GM19351 (cell line): ENCODE measurements around the gene SLC25A47.
A peak's percentile ranks its signal among the peaks of the same experiment; 100 is the strongest.

Experiments
- ATAC-seq: cut with Tn5 transposase; IDR thresholded peaks from one replicate; pipeline ENCODE4 v1.9.1; 2021; ENCODE audit warnings: mild to moderate bottlenecking, moderate library complexity; ENCODE audit not compliant: unreplicated experiment

Gene SLC25A47

DNA sequence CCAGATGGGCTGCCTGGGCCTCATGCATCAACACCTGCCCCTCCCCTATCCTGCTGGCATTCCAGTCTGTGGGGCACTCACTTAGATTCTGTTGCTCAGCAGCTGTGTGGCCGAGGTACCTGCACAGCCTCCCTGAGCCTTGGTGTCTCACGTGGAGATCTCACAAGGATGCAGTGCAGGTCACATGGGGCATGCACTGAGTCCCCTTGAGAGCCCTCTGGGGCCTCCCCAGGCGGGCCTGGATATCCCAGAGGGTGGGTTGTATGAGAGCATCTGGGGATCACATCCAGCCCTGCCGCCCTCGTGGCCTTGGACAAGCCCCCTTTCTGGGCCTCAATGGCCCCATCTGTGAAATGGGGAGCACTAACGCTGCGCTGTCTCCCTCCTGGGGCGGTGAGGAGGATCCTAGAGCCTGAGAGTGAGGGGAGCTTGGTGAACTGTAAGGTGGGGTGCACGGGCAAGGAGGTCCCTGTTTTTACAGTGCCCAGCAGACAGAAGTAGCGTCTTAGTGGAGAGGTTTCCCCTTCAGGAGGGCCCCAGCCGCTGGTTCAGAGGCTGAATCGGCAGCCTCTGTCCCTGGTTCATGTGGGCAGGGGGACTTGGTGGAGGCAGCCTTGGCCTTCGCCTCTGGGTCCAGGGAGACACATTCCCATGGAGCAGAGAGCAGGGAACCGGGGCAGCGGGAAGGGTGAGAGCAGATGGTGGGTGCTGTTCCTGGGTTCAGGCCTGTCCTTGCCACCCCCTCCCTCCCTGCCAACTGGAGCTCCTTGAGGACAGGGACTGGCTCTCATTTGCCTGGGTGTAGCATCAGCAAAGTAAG lies 791 bp upstream of the SLC25A47 start:
- ATAC-seq, result no peak

DNA sequence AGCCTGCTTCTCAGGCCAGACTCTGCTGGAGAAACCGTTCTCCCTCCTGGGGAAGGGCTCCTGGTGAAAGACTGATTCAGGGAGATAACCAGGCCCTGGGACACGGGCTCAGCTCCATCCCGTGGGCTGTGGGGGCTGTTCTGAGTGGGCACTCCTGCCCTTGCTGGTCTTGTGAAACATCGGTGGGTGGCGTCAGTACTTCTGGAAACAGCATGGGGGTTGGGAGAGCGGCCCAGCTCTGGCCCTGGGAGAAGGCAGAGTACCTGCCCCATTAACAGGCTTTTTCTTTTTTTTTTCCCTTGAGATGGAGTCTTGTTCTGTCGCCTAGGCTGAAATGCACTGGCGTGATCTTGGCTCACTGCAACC lies 786 bp downstream of the SLC25A47 start:
- no peak for ATAC-seq

DNA sequence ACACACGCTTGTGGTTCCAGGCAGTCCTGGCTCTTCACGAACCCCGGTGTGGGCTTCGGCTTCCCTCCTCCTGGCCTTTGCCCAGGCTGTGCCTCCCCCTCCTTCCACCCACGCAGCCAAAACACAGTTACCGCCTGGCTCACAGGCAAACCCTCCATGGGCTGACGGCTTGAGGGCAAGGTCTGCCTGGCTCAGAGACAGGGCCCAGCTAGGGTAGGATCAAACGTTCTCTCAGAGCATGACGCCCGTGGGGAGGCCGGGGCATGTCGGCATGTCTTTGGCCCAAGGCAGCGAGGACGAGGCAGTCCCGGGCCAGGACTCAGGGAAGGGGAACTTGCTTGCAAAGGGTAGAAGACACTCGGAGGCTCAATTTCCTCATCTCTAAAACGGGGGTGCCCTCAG lies 2.1 kb downstream of the SLC25A47 start:
- ATAC-seq, result no peak

DNA sequence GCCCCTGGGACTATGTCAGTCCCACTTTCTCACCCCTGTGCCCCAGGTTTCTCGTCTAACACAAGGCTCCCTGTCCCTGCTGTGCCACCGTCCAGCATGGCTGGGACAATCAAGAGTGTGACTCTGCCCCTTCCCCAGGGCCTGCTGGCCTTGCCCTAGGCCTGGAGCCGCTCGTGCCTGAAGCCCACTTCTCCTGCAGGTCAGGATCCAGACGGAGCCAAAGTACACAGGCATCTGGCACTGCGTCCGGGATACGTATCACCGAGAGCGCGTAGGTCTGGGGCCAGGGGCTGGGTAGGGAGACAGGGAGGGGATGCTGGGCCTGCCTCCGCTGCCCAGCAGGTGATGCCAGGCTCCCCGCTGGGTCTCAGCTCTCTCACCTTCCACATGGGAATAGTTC lies 2.8 kb downstream of the SLC25A47 start:
- ATAC-seq, result no peak

DNA sequence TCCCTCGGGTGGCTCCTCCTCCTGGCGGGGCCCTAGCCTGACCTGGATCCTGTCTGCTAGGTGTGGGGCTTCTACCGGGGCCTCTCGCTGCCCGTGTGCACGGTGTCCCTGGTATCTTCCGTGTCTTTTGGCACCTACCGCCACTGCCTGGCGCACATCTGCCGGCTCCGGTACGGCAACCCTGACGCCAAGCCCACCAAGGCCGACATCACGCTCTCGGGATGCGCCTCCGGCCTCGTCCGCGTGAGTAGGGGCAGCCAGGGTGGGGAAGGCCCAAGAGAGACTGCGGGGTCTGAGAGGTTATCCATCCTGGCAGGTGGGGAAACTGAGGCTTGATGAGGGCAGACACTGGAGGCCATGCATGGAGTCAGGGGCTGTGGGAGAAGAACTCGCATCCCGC lies 4.0 kb downstream of the SLC25A47 start:
- no peak for ATAC-seq

DNA sequence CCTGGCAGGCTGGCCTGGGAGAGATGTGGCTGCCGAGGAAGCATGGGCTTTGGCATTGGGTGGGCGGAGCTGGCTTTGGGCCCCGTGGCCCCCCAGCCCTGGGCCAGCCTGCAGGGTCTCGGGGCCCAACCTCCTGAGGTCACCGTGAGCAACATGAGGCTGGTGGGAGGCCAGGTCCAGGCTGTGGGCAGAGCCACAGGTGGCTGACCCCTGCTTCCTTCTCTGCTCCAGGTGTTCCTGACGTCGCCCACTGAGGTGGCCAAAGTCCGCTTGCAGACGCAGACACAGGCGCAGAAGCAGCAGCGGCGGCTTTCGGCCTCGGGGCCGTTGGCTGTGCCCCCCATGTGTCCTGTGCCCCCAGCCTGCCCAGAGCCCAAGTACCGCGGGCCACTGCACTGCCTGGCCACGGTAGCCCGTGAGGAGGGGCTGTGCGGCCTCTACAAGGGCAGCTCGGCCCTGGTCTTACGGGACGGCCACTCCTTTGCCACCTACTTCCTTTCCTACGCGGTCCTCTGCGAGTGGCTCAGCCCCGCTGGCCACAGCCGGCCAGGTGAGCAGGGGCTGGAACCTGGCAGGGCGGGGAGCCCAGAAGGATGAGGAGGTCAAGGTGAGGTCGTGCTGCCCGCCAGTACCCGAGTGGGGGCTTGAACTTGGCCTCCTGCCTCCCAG lies 5.5 kb downstream of the SLC25A47 start:
- ATAC-seq, result no peak

DNA sequence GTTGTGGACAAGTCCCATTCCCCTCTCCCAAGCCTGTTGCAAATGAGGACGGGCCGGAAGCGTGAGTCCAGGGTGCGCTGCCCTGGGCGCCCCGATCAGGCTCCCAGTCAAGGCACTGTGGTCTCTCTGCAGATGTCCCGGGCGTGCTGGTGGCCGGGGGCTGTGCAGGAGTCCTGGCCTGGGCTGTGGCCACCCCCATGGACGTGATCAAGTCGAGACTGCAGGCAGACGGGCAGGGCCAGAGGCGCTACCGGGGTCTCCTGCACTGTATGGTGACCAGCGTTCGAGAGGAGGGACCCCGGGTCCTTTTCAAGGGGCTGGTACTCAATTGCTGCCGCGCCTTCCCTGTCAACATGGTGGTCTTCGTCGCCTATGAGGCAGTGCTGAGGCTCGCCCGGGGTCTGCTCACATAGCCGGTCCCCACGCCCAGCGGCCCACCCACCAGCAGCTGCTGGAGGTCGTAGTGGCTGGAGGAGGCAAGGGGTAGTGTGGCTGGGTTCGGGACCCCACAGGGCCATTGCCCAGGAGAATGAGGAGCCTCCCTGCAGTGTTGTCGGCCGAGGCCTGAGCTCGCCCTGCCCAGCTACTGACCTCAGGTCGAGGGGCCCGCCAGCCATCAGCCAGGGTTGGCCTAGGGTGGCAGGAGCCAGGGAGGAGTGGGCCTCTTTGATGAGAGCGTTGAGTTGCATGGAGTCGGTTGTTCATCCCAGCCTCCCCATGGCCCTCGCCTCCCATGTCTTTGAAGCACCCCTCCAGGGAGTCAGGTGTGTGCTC lies 6.3 kb downstream of the SLC25A47 start:
- no peak for ATAC-seq

DNA sequence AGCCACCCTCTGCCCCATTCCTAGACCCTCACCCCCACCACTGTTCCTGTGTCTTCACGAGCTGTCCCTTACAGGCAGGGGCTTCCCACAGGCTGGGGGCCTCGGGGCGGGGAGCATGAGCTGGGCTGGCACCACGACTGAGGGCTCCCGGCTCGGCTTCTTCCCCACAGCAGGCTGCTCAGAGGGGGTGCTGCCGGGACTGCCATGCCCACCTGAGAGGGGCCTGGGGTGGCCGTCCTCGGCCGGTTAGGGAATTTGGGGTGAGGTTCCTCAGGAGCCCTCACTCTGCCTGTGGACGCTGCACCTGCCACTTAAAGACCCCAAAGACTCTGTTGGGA lies 6.8 kb downstream of the SLC25A47 start:
- ATAC-seq, result no peak

DNA sequence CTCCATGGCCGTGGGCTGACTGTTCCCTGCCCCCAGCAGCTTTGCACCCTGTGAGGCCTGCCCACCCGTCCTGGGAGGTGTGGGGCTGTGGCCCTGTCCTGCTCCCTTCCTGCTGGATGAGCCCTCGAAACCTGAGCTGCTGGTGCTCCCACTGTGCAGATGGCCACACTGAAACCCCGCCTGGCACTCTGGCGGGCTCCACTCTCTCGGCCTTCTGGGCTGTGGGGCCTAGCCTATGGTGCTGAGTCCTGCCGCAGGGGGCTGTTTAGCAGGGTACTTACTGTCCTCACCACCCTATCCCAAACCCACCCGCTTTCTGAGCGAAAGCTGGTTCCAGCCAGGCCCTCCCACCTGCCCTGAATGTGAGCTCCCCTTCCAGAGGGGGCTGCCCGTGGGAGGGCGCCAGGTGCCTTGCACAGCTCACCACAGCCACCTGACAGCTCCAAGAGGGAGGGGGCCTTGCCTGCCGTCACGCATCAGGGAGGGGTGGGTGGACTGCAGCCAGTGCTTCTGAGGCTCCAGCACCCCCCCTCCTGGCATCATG lies 7.3 kb downstream of the SLC25A47 start:
- no peak for ATAC-seq

DNA sequence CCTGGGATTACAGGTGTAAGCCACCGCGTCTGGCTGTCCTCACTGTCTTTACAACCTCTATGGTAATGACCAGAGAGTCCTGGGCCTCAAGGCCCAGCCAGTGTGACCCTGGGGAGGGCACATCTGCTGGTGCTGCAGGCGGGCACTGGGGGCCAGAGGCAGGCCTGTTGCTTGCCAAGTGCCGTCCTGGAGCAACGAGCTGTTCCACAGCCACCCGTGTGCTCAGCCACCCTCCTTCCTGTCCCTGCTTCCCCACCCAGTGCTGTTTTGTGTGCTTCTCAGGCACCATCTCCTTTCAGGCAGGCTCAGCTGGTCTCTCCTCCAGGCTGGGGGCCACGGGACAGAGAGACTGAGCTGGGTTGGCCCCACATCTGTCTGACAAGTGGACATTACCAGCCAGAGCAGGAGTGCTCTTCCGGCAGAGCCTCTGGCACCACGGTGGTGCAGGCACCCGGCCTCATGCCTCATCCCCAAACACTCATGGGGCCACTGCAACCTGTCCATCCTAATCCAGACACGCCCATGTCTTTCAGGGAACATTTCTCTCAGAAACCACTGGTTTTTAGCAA lies 9.0 kb downstream of the SLC25A47 start:
- no peak for ATAC-seq

DNA sequence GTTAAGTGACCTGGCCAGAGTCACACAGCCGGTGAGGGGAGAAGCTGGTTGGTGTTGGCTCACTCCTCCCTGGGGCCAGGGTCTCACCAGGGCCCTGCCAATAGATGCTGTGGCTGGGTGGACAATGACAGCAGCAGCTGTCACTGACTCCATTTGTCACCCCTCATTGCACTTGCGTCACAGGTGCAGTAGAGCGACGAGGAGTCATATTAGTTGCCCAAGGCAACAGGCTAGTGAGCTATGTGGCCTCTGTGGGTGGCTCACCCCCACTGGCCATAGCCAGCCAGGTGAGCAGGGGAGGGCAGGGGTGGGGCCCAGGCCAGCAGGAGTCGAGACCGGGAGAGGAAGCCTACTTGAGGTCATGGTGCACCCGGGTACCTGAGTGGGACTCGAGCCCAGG lies 9.7 kb downstream of the SLC25A47 start:
- ATAC-seq, result peak; percentile 87

DNA sequence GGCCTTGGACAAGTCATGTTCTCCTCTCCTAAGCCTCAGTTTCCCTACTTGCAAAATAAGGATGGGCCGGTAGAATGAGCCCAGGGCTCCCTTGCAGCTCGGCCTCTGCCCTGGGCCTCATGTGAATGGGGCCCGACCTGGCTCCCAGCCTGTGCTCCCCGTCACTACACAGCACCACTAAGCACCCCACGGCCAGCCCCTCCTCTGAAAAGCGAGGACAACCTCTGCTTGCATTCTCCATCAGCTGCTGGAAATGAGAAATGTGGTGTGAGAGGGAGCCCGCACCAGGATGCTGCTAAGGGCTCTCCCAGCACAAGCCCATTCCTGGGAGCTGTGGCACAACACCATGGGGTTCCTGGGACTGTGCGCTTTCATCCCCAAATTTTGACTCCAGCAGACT lies 10.2 kb downstream of the SLC25A47 start:
- ATAC-seq, result no peak

DNA sequence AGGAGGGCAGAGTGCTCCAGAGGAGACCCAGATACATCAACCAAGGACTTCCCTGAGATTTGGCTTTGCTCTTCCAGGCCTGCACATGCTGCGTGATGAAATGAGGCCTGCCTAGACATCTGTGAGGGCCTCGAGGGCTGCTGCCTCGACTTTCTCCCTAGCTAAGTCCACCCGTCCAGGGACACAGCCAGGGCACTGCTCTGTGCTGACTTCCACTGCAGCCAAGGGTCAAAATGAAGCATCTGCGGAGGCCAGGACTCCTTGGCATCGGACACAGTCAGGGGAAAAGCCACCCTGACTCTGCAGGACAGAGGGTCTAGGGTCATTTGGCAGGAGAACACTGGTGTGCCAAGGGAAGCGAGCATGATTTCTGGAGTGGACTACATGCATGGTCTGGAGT lies 10.7 kb downstream of the SLC25A47 start:
- no peak for ATAC-seq

DNA sequence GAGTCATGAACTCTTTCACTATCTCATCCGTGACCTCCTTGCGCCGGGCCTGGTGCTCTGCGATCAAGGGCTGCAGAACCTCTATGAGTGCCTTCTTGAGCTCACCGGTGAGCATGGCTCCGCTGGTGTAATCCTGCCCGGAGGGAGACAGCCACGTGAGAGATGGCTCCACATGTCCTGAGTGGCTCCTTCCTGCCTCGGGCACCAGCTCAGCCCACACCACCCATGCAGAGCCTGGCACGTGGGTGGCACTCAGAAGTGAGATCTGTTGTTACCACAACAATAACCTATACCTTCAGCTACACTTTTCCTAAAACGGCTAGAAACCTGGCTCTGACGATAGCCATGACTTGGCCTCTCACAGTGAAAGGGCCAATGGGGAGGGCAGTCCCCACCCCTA lies 11.8 kb downstream of the SLC25A47 start:
- no peak for ATAC-seq

DNA sequence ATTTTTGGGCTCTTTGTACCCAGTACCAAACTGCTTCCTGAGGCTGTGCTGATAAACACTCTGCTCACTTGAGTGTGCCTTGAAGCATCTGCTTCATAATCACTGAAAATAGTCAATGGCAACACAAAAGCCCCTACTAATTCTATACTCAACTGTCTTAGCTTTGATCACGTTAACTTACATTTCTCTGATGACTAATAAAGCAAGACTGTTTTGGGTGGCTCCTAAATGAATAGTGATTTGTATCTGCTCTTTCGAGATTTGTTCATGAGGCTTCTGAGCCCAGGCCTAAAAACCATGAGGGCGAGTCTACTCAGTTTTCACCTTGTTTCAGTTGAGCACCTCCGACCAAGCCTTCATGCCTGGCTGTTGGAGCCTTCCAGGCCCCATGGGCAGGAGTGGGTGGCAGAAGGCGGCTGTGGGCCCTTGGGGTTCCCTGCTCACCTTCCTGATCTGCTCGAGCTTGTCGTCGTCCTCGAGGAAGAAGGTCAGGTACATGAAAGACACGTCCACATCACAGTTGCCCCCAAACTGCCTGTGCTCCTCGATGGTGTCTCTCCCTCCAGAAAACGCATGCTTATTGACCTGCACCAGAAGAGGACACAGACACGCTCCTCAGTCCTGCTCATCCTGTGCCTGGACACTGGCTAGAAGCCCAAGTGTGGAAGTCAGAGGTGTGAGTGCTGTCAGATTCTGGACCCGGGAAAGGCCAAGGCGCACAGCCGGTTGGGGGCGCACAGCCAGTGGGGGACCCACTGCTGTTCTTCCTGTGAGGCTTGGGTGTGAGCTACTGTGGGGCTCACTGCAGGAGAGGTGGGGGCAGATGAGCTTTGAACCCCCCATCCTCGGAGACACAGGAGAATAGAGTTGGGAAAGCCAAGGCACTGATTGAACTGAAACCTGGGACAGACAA lies 13.7 kb downstream of the SLC25A47 start:
- ATAC-seq, result peak; percentile 43

DNA sequence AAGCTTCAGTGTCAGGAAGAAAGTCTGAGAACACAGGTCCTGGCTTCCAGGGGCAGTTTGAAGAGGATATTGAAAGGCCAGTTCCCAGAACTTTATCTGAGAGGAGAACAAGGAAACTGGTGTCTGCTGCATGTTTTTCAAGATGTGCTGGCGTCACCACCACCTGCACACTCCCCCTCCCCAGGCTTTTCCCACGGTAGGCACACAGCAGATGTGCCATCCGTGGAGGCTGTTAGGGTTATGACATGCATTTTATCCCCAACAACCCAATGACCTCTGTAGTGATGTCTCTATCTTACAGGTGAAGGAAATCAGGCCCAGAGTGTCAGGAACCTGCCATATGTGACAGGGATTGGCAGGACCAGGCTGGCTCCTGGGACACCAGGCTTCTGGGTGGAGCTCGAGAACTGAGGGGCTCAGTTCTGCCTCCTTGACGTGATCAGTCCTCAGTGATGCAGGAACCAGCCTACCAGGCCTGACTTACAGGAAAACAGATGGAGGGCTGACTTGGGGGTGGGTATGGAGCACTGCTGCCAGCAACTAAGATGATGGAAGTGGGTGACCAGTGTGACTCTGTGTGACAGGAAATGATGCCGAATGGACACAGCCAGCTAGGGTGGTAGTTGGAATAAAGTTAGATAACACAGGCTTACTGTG lies 16.8 kb downstream of the SLC25A47 start:
- ATAC-seq, result no peak

DNA sequence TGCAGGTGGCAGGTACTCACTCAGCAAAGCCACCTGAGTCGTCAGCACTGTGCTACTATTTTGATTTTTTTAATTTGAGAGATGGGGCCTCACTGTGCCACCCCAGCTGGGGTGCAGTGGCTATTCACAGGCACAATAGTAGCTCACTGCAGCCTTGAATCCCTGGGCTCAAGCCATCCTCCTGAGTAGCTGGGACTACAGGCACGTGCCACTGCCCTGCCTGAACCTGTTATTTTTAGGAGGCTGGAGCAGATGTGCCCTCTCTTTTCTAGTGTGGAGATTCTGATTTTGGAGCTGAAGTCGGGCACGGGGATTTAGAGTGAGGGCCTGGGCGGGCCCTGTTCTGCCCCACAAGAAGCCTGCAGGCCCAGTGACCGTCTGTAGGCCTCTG lies 17.3 kb downstream of the SLC25A47 start:
- ATAC-seq, result no peak

DNA sequence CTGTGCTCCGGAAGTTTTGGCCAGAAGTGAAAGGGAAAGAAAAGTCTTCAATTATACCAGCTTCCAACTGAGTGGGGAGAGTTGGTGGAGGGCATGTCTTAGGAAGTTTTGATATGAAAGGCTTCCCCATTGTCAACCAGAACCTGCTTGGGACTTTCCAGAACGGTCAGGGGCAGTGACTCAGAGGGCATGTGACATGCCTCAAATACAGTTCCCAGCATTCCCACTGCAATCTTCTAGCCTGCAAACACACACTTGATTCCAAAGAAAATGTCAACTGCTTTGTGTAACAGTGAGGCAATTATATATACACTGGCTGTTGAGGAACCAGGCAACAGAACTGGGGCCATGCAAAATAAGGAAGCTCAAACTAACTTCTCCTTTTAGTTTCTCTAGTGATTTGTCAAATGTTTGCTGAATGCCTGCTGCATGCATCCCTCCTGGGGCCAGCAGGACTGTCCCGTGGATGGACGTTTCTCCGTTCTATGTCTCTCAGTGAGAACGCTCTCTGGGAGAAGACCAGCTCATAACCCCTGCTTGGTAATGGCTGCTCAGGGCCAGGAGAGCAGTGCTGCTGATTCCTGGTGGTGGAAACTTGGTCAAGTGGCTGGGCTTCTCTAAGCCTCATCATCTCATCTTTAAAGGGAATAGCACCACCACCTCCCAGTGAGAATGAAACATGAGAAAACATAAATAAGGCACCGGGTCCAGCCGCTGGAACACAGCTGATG lies 18.3 kb downstream of the SLC25A47 start:
- peak; percentile 53 for ATAC-seq

DNA sequence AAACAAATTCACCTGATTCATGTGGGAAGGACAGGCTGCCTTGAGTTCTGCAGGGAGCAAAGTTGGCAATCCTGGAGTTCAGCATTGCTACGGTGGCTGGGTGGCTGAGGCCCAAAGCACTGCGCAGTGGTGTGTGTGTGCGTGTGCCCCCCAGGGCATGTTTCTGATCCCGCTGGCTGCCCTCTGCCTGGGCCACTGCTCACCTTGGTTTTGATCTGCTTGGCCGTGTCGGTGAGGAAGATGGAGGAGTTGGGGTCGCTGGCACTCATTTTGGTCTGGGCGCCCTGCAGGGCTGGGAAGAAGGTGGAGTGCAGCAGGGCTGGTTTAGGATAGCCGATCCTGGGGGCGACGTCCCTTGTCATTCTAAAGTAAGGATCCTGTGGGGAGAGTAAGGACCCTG lies 19.1 kb downstream of the SLC25A47 start:
- no peak for ATAC-seq
